GM12878 (cell line): ENCODE measurements around the gene NTM. TPM values are rescaled to one million over a fixed set of nuclear protein-coding genes. Genes with fewer than 3 reads are reported as not detected.

Experiments
- ATAC-seq: fragments of 200-7000 bp; cut with Tn5 transposase; 3 replicates; pipeline ENCODE4 v1.9.1; 2020; ENCODE audit warnings: mild to moderate bottlenecking, moderate library complexity
- BruUV-seq: library from RNA; stranded (reverse); fragments of 400-500 nt; replicated peaks from 2 replicates; lab custom pipeline; 2021; lab: Mats Ljungman, UMichigan
- CTCF ChIA-PET: fragments of 300-600 bp; sonication (Branson Sonifier 250); formaldehyde crosslinking; extraction: SDS; loops from one replicate; lab custom pipeline; 2021; ENCODE audit warnings: inconsistent platforms; lab: Yijun Ruan, JAX
- POLR2A ChIA-PET: fragments of 350-600 bp; formaldehyde crosslinking; extraction: SDS; loops from one replicate; lab custom pipeline; 2021; ENCODE audit warnings: inconsistent platforms; lab: Charles Lee
- RAD21 ChIA-PET: fragments of 300-600 bp; sonication (Branson Sonifier 250); formaldehyde crosslinking; loops from one replicate; lab custom pipeline; 2023; ENCODE audit warnings: antibody characterized with exemption; ENCODE audit not compliant: unreplicated experiment; lab: Charles Lee
- SMC1A ChIA-PET: fragments of 300-600 bp; sonication (Branson Sonifier 250); formaldehyde crosslinking; loops from one replicate; lab custom pipeline; 2023; ENCODE audit not compliant: unreplicated experiment, uncharacterized antibody; lab: Charles Lee
- DNase-seq: peaks from one replicate; pipeline ENCODE4 v3.0.0-alpha.2; 2011; ENCODE audit warnings: low read depth, low spot score
- FAIRE-seq: peaks from 3 replicates; lab custom pipeline; 2011; peaks lifted over from hg19 to GRCh38; lab: Jason Lieb, UNC
- H2AFZ ChIP-seq: 2 replicates; pipeline ENCODE4 v1.6.0; 2011; ENCODE audit warnings: low read depth, low read length, control low read depth; ENCODE audit not compliant: control insufficient read depth
- H3K27ac ChIP-seq: 2 replicates; pipeline ENCODE4 v1.5.1; 2011; ENCODE audit warnings: control low read depth; ENCODE audit not compliant: control insufficient read depth, insufficient read depth
- H3K27me3 ChIP-seq, 2 experiments: replicated peaks in 1 of 2; 2 replicates each; pipeline versions ENCODE4 v1.6.0 to v1.6.1; 2011; ENCODE audit warnings: low read length in 1 of 2; ENCODE audit not compliant: control insufficient read depth in 2 of 2, insufficient read depth in 2 of 2
- H3K36me3 ChIP-seq, 2 experiments: 2 replicates each; pipeline ENCODE4 v1.5.1; 2011; ENCODE audit warnings: low read length in 1 of 2; ENCODE audit not compliant: control insufficient read depth in 2 of 2, insufficient read depth in 2 of 2
- H3K4me1 ChIP-seq: 2 replicates; pipeline ENCODE4 v1.6.1; 2011; ENCODE audit warnings: mild to moderate bottlenecking, low read length, moderate library complexity, mixed read lengths; ENCODE audit not compliant: control insufficient read depth, insufficient read depth
- H3K4me2 ChIP-seq: 2 replicates; pipeline ENCODE4 v1.6.0; 2011; ENCODE audit warnings: control low read depth; ENCODE audit not compliant: control insufficient read depth, insufficient read depth
- H3K4me3 ChIP-seq: fragments of 200-600 bp; sonication (generic); 2 replicates; pipeline ENCODE4 v1.5.1; 2016
- H3K79me2 ChIP-seq: 2 replicates; pipeline ENCODE4 v1.6.0; 2011; ENCODE audit warnings: low read length; ENCODE audit not compliant: control insufficient read depth, insufficient read depth
- H3K9ac ChIP-seq: 2 replicates; pipeline ENCODE4 v1.8.0; 2011; ENCODE audit warnings: low read length, control low read depth, mixed read lengths; ENCODE audit not compliant: control insufficient read depth, insufficient read depth
- H3K9me3 ChIP-seq: replicated peaks from 3 replicates; pipeline ENCODE4 v1.5.1; 2011; ENCODE audit warnings: mild to moderate bottlenecking, low read length; ENCODE audit not compliant: control insufficient read depth, insufficient read depth
- H4K20me1 ChIP-seq: 2 replicates; pipeline ENCODE4 v1.6.0; 2011; ENCODE audit not compliant: control insufficient read depth, insufficient read depth
- RUNX3 ChIP-seq: IDR thresholded peaks from 2 replicates; pipeline ENCODE4 v1.6.1; 2012; ENCODE audit warnings: low read length, inconsistent platforms
- SPI1 ChIP-seq: IDR thresholded peaks from 2 replicates; pipeline ENCODE4 v1.6.1; 2011; ENCODE audit warnings: low read depth, mild to moderate bottlenecking, low read length, moderate library complexity, borderline replicate concordance; ENCODE audit not compliant: insufficient read depth
- WGBS: methylation state at CpG from one replicate; pipeline ENCODE4 v1.1.6; 2016; ENCODE audit warnings: low lambda C conversion rate; ENCODE audit not compliant: insufficient replicate concordance, insufficient coverage; ENCODE audit errors: missing lambda C conversion rate; 5-methylcytosine and 5-hydroxymethylcytosine counted together
- in situ Hi-C: fragments of 300-500 bp; cut with MboI; formaldehyde crosslinking; loops from 9 replicates; pipeline ENCODE4 v1.14.3; 2018; ENCODE audit warnings: mixed read lengths
- intact Hi-C: fragments of 100-400 bp; cut with micrococcal nuclease; formaldehyde crosslinking; loops from one replicate; pipeline ENCODE4 v1.14.2; 2022; ENCODE audit not compliant: unreplicated experiment
- polyA plus RNA-seq, 11 experiments: library from polyadenylated mRNA; depleted of rRNA in 4 of 11; unstranded in 6 of 11; stranded (reverse) in 5 of 11; fragments of >200 nt; fragmentation: Nextera tagmentation in 4 of 11; fragmentation: Illumina TruSeq in 1 of 11; extraction: Ambion mirVana in 4 of 11; extraction: Trizol in 1 of 11; gene quantifications; 1 replicate in 1 of 11; 2 replicates in 10 of 11; pipeline versions ENCODE4 v1.2.1 to v1.2.3, GENCODE V29; 2011 to 2016; ENCODE audit warnings: inconsistent platforms in 2 of 11, missing spikeins in 2 of 11, low read depth in 1 of 11
- total RNA-seq, 4 experiments: library from RNA; depleted of rRNA in 3 of 4; stranded (reverse); fragments of >200 nt in 3 of 4; fragmentation: Illumina TruSeq in 1 of 4; extraction: Trizol in 1 of 4; gene quantifications; 2 replicates each; pipeline versions ENCODE4 v1.2.1 to v1.2.3, GENCODE V29; 2013 to 2021
- TF ChIP-seq, protein P1 (sequence below): fragments of 450-650 bp; IDR thresholded peaks from 2 replicates; pipeline ENCODE4 v1.6.1; 2016; ENCODE audit warnings: mild to moderate bottlenecking, moderate library complexity, borderline replicate concordance

NTM gene
- total and polyA plus RNA-seq, 10 of the 15 experiments (the other 5 are each of a cell fraction or from before 2014, with no cell fraction given), result not detected

DNA sequence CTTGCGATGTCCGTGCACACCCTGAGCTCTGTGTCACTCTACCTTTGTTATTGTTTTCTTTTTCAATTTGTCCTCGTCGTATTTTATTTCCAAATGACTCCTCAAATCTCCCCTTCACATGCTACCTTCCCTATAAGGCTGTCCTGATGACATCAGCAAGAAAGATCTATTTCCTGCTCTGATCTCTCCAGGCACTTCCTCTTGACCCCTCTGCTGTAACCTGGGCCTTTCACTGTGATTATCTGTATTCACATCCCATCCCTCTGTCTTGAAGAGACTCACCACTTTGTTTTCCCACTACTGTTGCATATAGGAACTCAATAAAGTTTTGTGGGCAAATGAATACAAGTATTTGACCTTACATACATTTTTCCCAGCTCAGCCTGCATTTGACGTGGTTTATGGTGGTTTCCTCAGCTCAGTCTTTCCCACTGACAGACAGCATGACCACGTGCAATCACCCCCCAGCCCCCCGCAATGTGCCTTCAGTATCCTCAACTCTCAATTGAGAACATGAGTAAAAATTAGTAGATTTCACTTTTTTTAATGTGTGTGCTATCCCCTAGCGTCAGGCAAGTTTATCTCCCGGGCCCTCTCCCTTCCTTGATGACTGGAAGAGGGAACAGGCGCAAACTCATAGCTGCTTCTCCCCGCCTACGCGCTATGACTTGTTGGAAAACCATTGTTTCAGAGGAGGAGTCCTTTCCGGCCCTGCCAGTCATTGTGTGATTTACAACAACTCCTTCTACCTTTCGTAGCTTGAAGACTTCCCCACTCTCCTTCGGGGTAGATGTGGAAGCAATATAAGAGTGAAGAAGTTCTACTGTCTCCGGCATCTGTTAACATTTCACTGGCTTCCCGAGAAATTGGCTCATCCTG is 498.5 kb downstream of the NTM start:
- 0 out of 2 replicates have a peak, but pooled peaks have one; percentile 23 for TF ChIP-seq SPI1
- TF ChIP-seq, protein P1, sequence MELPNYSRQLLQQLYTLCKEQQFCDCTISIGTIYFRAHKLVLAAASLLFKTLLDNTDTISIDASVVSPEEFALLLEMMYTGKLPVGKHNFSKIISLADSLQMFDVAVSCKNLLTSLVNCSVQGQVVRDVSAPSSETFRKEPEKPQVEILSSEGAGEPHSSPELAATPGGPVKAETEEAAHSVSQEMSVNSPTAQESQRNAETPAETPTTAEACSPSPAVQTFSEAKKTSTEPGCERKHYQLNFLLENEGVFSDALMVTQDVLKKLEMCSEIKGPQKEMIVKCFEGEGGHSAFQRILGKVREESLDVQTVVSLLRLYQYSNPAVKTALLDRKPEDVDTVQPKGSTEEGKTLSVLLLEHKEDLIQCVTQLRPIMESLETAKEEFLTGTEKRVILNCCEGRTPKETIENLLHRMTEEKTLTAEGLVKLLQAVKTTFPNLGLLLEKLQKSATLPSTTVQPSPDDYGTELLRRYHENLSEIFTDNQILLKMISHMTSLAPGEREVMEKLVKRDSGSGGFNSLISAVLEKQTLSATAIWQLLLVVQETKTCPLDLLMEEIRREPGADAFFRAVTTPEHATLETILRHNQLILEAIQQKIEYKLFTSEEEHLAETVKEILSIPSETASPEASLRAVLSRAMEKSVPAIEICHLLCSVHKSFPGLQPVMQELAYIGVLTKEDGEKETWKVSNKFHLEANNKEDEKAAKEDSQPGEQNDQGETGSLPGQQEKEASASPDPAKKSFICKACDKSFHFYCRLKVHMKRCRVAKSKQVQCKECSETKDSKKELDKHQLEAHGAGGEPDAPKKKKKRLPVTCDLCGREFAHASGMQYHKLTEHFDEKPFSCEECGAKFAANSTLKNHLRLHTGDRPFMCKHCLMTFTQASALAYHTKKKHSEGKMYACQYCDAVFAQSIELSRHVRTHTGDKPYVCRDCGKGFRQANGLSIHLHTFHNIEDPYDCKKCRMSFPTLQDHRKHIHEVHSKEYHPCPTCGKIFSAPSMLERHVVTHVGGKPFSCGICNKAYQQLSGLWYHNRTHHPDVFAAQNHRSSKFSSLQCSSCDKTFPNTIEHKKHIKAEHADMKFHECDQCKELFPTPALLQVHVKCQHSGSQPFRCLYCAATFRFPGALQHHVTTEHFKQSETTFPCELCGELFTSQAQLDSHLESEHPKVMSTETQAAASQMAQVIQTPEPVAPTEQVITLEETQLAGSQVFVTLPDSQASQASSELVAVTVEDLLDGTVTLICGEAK, result peak; percentile 53; the same call in 1 of the 2 replicates
- no peak for TF ChIP-seq RUNX3
- in situ Hi-C loops (loop anchor here (5.0 kb wide), 2 partner anchors 158 to 258 kb away; no protein-coding TSS in a partner anchor), intact Hi-C loops (loop anchor here (10.0 kb wide), 1 partner anchor 286 kb away; no protein-coding TSS in a partner anchor)
- H3K4me3 ChIP-seq, result no peak overlapping the region
- no peak overlapping the region for H3K4me2 ChIP-seq
- 41% methylated on average over 18 of the region's 18 CpGs for WGBS
- no peaks in the 10 kb centered on the region; the same call in 1 of the 2 replicates for H3K4me1 ChIP-seq
- BruUV-seq, result no TSS peak
- ChIA-PET CTCF (interaction anchor here (0.7 to 9.6 kb wide), 37 partner anchors 9 to 1071 kb away, joined by 3 to 215 read pairs (median 6); no protein-coding TSS in a partner anchor), POLR2A (interaction anchor here (0.7 to 1.1 kb wide), 2 partner anchors 24 to 32 kb away, joined by 3 read pairs; no protein-coding TSS in a partner anchor), SMC1A (interaction anchor here (0.6 to 5.4 kb wide), 32 partner anchors 8 to 499 kb away, joined by 3 to 81 read pairs (median 6); no protein-coding TSS in a partner anchor), RAD21 (interaction anchor here (0.8 to 5.4 kb wide), 20 partner anchors 10 to 533 kb away, joined by 3 to 136 read pairs (median 7); no protein-coding TSS in a partner anchor)
- DNase-seq (no peak), FAIRE-seq (no peak), ATAC-seq (peak; percentile 63)
- H3K36me3 ChIP-seq, result no peaks in the 10 kb centered on the region
- H3K9ac ChIP-seq, result no peak overlapping the region
- no peak overlapping the region for H3K27ac ChIP-seq
- no peaks in the 10 kb centered on the region for H4K20me1 ChIP-seq
- no peaks in the 10 kb centered on the region for H3K79me2 ChIP-seq
- H3K27me3 ChIP-seq, result 0 out of 4 replicates have a peak, but pooled peaks cover 0 to 1% of the 10 kb centered on the region in 2 experiments
- H3K9me3 ChIP-seq, result no peaks in the 10 kb centered on the region
- no peak overlapping the region; the same call in 1 of the 2 replicates for H2AFZ ChIP-seq
